ENCODE results near the gene GATAD2A.

DNA sequence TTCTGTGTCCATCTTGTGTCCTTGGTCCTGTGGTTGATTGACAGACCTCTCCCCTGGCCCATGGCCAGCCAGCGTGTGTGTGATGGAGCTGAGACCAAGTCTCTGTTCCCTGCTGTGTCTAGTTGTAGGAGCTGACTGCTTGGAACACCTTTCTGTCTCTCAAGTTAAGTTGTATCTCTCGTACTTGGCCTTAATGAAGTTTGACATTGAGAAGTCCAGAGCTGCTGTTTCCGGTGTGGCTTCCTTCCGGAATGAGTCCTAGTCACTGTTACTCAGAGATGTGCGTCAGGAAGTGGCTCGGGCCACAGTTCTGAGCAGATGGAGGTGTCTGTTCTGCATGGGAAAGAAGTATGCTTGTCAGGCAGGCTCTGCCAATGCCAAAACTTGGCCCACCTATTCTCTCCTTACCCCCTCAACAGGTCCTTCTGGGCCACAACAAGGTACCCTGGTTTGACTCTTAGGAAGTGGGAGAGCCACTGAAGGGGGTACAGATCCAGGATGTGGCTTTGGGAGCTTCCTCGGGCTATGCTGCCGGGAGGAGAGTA lies 54.3 kb downstream of the GATAD2A start:
- TF ChIP-seq CTCF (conservative IDR thresholded peaks at IDR 0.05 in 1 of 2, IDR thresholded peaks at IDR 0.05 in 1 of 2; ENCODE audit: extremely low read depth in 1 of 2, insufficient read depth in 1 of 2, low read depth in 1 of 2, low read length in 2 of 2) (no peak), EZH2 (IDR thresholded peaks at IDR 0.05; ENCODE audit: borderline replicate concordance, low read length) (no peak)

All from mammary epithelial cell (primary cell).